ENCODE data around the gene TAS1R2. TPM values are rescaled to one million over a fixed set of nuclear protein-coding genes. Genes with fewer than 3 reads are reported as not detected.

TAS1R2 gene
- total and polyA plus RNA-seq, 7 donors: not detected

- no peak for ATAC-seq
- peaks cover 21% of the 10 kb centered on the region for H3K4me1 ChIP-seq
- intact Hi-C loops (cut with DNase I): no loop called here
- no peak for DNase-seq
- H3K9me3 ChIP-seq: no peaks in the 10 kb centered on the region
- H3K27ac ChIP-seq: no peak overlapping the region
- no peak overlapping the region for H3K4me3 ChIP-seq
- H3K27me3 ChIP-seq (ENCODE audit: insufficient read depth in 3 of 3, low read length in 2 of 3): no peaks in the 10 kb centered on the region
- TF ChIP-seq CTCF (IDR thresholded peaks at IDR 0.05): no peak
- WGBS, 3 donors: 85 to 89% (median 88%) methylated on average over 7 of the region's 7 CpGs
- peaks cover 0 to 25% of the 10 kb centered on the region in 2 donors for H3K36me3 ChIP-seq (ENCODE audit: insufficient read depth in 1 of 2, low read depth in 1 of 2)
Measured at GRCh38 chr1:18891426-18891780, 31.9 kb upstream of the TAS1R2 start.

GRCh38 chr1:18890706-18891425 is 31.4 kb upstream of the TAS1R2 start:
- Histone ChIP-seq H3K4me1 (peaks cover 26% of the 10 kb centered on the region), H3K27me3 (ENCODE audit: insufficient read depth in 3 of 3, low read length in 2 of 3) (no peaks in the 10 kb centered on the region), H3K4me3 (no peak overlapping the region), H3K27ac (no peak overlapping the region), H3K9me3 (no peaks in the 10 kb centered on the region), H3K36me3 (ENCODE audit: insufficient read depth in 1 of 2, low read depth in 1 of 2) (peaks cover 0 to 25% of the 10 kb centered on the region in 2 donors)
- DNase-seq (no peak), ATAC-seq (no peak)
- no peak for TF ChIP-seq CTCF (IDR thresholded peaks at IDR 0.05)
- intact Hi-C loops (cut with DNase I): no loop called here
- 46 to 66% (median 50%) methylated on average over 6 of the region's 6 CpGs for WGBS, 3 donors

- H3K9me3 ChIP-seq: no peaks in the 10 kb centered on the region
- H3K4me3 ChIP-seq: no peak overlapping the region
- TF ChIP-seq CTCF (IDR thresholded peaks at IDR 0.05): no peak
- peak overlapping the region; percentile 73 for H3K27ac ChIP-seq
- ATAC-seq: peak; percentile 16 to 76 (median 48)
- intact Hi-C loops (cut with DNase I): no loop called here
- H3K27me3 ChIP-seq (ENCODE audit: insufficient read depth in 3 of 3, low read length in 2 of 3): no peaks in the 10 kb centered on the region
- WGBS, 3 donors: 50 to 73% (median 57%) methylated on average over 1 of the region's 1 CpG
- H3K36me3 ChIP-seq (ENCODE audit: insufficient read depth in 1 of 2, low read depth in 1 of 2): peaks cover 0 to 45% of the 10 kb centered on the region in 2 donors
- peaks cover 39% of the 10 kb centered on the region for H3K4me1 ChIP-seq
- no peak for DNase-seq
Measured at GRCh38 chr1:18886003-18886335, 26.5 kb upstream of the TAS1R2 start.

- no peak overlapping the region for H3K4me3 ChIP-seq
- peaks cover 0 to 48% of the 10 kb centered on the region in 2 donors for H3K36me3 ChIP-seq (ENCODE audit: insufficient read depth in 1 of 2, low read depth in 1 of 2)
- no peaks in the 10 kb centered on the region for H3K9me3 ChIP-seq
- DNase-seq (no peak), ATAC-seq (peak; percentile 38 to 70 (median 46))
- no peak for TF ChIP-seq CTCF (IDR thresholded peaks at IDR 0.05)
- peaks cover 34% of the 10 kb centered on the region for H3K4me1 ChIP-seq
- H3K27ac ChIP-seq: peak overlapping the region; percentile 73
- H3K27me3 ChIP-seq (ENCODE audit: insufficient read depth in 3 of 3, low read length in 2 of 3): no peaks in the 10 kb centered on the region
- WGBS, 3 donors: 57 to 79% (median 64%) methylated on average over 15 to 17 of the region's 17 CpGs
- intact Hi-C loops (cut with DNase I): no loop called here
Measured at GRCh38 chr1:18885311-18886002, 26.0 kb upstream of the TAS1R2 start.

All from psoas muscle (tissue), 8 donors.